ENCODE results near the gene PRLR.

PRLR gene

GRCh38 chr5:35242702-35243258 lies 12.5 kb upstream of the PRLR start (continued):
- TF ChIP-seq TOX (CRISPR knock-in tag; IDR thresholded peaks at IDR 0.05; ENCODE audit: borderline replicate concordance) (no peak), ZC3H10 (CRISPR knock-in tag; IDR thresholded peaks at IDR 0.05) (no peak), ZNF8 (CRISPR knock-in tag; IDR thresholded peaks at IDR 0.05) (no peak), SNAI2 (CRISPR knock-in tag; IDR thresholded peaks at IDR 0.05) (no peak), ZFP30 (CRISPR knock-in tag; IDR thresholded peaks at IDR 0.05) (no peak), RARB (CRISPR knock-in tag; IDR thresholded peaks at IDR 0.05) (no peak), CSDC2 (CRISPR knock-in tag; IDR thresholded peaks at IDR 0.05) (no peak), ZFP3 (CRISPR knock-in tag; IDR thresholded peaks at IDR 0.05) (no peak), OSR1 (CRISPR knock-in tag; IDR thresholded peaks at IDR 0.05) (no peak), GLIS3 (CRISPR knock-in tag; IDR thresholded peaks at IDR 0.05) (no peak), PPARA (CRISPR knock-in tag; IDR thresholded peaks at IDR 0.05; ENCODE audit: borderline replicate concordance) (no peak)
- TF ChIP-seq, protein P1, sequence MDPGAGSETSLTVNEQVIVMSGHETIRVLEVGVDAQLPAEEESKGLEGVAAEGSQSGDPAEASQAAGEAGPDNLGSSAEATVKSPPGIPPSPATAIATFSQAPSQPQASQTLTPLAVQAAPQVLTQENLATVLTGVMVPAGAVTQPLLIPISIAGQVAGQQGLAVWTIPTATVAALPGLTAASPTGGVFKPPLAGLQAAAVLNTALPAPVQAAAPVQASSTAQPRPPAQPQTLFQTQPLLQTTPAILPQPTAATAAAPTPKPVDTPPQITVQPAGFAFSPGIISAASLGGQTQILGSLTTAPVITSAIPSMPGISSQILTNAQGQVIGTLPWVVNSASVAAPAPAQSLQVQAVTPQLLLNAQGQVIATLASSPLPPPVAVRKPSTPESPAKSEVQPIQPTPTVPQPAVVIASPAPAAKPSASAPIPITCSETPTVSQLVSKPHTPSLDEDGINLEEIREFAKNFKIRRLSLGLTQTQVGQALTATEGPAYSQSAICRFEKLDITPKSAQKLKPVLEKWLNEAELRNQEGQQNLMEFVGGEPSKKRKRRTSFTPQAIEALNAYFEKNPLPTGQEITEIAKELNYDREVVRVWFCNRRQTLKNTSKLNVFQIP (CRISPR knock-in tag; IDR thresholded peaks at IDR 0.05; ENCODE audit: borderline replicate concordance, low read depth): no peak

- TF ChIP-seq SNAI2 (CRISPR knock-in tag; IDR thresholded peaks at IDR 0.05) (no peak), TOX (CRISPR knock-in tag; IDR thresholded peaks at IDR 0.05; ENCODE audit: borderline replicate concordance) (no peak), ZNF70 (CRISPR knock-in tag; IDR thresholded peaks at IDR 0.05) (no peak), ZFP30 (CRISPR knock-in tag; IDR thresholded peaks at IDR 0.05) (no peak), CSDC2 (CRISPR knock-in tag; IDR thresholded peaks at IDR 0.05) (no peak), ZC3H10 (CRISPR knock-in tag; IDR thresholded peaks at IDR 0.05) (no peak), RARB (CRISPR knock-in tag; IDR thresholded peaks at IDR 0.05) (no peak), ZNF8 (CRISPR knock-in tag; IDR thresholded peaks at IDR 0.05) (no peak)
- TF ChIP-seq, protein P2, sequence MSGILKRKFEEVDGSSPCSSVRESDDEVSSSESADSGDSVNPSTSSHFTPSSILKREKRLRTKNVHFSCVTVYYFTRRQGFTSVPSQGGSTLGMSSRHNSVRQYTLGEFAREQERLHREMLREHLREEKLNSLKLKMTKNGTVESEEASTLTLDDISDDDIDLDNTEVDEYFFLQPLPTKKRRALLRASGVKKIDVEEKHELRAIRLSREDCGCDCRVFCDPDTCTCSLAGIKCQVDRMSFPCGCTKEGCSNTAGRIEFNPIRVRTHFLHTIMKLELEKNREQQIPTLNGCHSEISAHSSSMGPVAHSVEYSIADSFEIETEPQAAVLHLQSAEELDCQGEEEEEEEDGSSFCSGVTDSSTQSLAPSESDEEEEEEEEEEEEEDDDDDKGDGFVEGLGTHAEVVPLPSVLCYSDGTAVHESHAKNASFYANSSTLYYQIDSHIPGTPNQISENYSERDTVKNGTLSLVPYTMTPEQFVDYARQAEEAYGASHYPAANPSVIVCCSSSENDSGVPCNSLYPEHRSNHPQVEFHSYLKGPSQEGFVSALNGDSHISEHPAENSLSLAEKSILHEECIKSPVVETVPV (CRISPR knock-in tag; IDR thresholded peaks at IDR 0.05): no peak
- ATAC-seq: no peak
These were observed 10.6 kb upstream of the PRLR start for GRCh38 chr5:35240892-35241291.

- TF ChIP-seq GLIS3 (CRISPR knock-in tag; IDR thresholded peaks at IDR 0.05) (no peak), OSR1 (CRISPR knock-in tag; IDR thresholded peaks at IDR 0.05) (no peak)
- no peak for ATAC-seq
These were observed 9.8 kb upstream of the PRLR start for GRCh38 chr5:35239911-35240610.

GRCh38 chr5:35239476-35239875 lies 9.2 kb upstream of the PRLR start:
- TF ChIP-seq, protein P2 (CRISPR knock-in tag; IDR thresholded peaks at IDR 0.05): no peak
- TF ChIP-seq, protein P3, sequence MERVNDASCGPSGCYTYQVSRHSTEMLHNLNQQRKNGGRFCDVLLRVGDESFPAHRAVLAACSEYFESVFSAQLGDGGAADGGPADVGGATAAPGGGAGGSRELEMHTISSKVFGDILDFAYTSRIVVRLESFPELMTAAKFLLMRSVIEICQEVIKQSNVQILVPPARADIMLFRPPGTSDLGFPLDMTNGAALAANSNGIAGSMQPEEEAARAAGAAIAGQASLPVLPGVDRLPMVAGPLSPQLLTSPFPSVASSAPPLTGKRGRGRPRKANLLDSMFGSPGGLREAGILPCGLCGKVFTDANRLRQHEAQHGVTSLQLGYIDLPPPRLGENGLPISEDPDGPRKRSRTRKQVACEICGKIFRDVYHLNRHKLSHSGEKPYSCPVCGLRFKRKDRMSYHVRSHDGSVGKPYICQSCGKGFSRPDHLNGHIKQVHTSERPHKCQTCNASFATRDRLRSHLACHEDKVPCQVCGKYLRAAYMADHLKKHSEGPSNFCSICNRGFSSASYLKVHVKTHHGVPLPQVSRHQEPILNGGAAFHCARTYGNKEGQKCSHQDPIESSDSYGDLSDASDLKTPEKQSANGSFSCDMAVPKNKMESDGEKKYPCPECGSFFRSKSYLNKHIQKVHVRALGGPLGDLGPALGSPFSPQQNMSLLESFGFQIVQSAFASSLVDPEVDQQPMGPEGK (CRISPR knock-in tag; IDR thresholded peaks at IDR 0.05; ENCODE audit: borderline replicate concordance): no peak
- TF ChIP-seq ZNF565 (CRISPR knock-in tag; conservative IDR thresholded peaks at IDR 0.05; ENCODE audit: low read depth): no peak
- TF ChIP-seq ZNF70 (CRISPR knock-in tag; IDR thresholded peaks at IDR 0.05): no peak
- TF ChIP-seq CSDC2 (CRISPR knock-in tag; IDR thresholded peaks at IDR 0.05): no peak
- no peak for TF ChIP-seq ZFP3 (CRISPR knock-in tag; IDR thresholded peaks at IDR 0.05)
- TF ChIP-seq ZC3H10 (CRISPR knock-in tag; IDR thresholded peaks at IDR 0.05): no peak
- TF ChIP-seq SNAI2 (CRISPR knock-in tag; IDR thresholded peaks at IDR 0.05): no peak
- TF ChIP-seq OSR1 (CRISPR knock-in tag; IDR thresholded peaks at IDR 0.05): no peak
- TF ChIP-seq, protein P1 (CRISPR knock-in tag; IDR thresholded peaks at IDR 0.05; ENCODE audit: borderline replicate concordance, low read depth): no peak
- TF ChIP-seq RARB (CRISPR knock-in tag; IDR thresholded peaks at IDR 0.05): no peak
- no peak for TF ChIP-seq TOX (CRISPR knock-in tag; IDR thresholded peaks at IDR 0.05; ENCODE audit: borderline replicate concordance)
- TF ChIP-seq CREB5 (CRISPR knock-in tag; IDR thresholded peaks at IDR 0.05; ENCODE audit: low read depth): no peak
- no peak for TF ChIP-seq ISL1 (CRISPR knock-in tag; IDR thresholded peaks at IDR 0.05)
- no peak for TF ChIP-seq ARNTL (CRISPR knock-in tag; IDR thresholded peaks at IDR 0.05; ENCODE audit: borderline replicate concordance, low read depth)
- TF ChIP-seq PPARA (CRISPR knock-in tag; IDR thresholded peaks at IDR 0.05; ENCODE audit: borderline replicate concordance): no peak
- TF ChIP-seq, protein P4, sequence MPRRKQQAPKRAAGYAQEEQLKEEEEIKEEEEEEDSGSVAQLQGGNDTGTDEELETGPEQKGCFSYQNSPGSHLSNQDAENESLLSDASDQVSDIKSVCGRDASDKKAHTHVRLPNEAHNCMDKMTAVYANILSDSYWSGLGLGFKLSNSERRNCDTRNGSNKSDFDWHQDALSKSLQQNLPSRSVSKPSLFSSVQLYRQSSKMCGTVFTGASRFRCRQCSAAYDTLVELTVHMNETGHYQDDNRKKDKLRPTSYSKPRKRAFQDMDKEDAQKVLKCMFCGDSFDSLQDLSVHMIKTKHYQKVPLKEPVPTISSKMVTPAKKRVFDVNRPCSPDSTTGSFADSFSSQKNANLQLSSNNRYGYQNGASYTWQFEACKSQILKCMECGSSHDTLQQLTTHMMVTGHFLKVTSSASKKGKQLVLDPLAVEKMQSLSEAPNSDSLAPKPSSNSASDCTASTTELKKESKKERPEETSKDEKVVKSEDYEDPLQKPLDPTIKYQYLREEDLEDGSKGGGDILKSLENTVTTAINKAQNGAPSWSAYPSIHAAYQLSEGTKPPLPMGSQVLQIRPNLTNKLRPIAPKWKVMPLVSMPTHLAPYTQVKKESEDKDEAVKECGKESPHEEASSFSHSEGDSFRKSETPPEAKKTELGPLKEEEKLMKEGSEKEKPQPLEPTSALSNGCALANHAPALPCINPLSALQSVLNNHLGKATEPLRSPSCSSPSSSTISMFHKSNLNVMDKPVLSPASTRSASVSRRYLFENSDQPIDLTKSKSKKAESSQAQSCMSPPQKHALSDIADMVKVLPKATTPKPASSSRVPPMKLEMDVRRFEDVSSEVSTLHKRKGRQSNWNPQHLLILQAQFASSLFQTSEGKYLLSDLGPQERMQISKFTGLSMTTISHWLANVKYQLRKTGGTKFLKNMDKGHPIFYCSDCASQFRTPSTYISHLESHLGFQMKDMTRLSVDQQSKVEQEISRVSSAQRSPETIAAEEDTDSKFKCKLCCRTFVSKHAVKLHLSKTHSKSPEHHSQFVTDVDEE (CRISPR knock-in tag; IDR thresholded peaks at IDR 0.05): no peak
- no peak for TF ChIP-seq ZFP30 (CRISPR knock-in tag; IDR thresholded peaks at IDR 0.05)
- TF ChIP-seq ESRRG (CRISPR knock-in tag; IDR thresholded peaks at IDR 0.05): no peak
- no peak for ATAC-seq

All from SK-N-SH treated with all-trans-retinoic acid at 6 μM for 48 hours (cell line).